SU-DHL-6 (cell line): ENCODE results near the gene GPR132.
A peak's percentile ranks its signal among the peaks of the same experiment; 100 is the strongest.

Experiments
- H2AFZ ChIP-seq: fragments of 200-600 bp; sonication (generic); 2 replicates; pipeline ENCODE4 v1.6.1; 2014; ENCODE audit warnings: low read depth, mild to moderate bottlenecking, moderate library complexity, mixed read lengths, antibody characterized with exemption, low read length; ENCODE audit not compliant: severe bottlenecking
- H3F3A ChIP-seq: fragments of 200-600 bp; shearing (Covaris generic); 2 replicates; pipeline ENCODE4 v1.6.0; 2016; ENCODE audit warnings: antibody characterized with exemption, mild to moderate bottlenecking; ENCODE audit not compliant: insufficient read depth
- H3K27ac ChIP-seq: fragments of 200-600 bp; sonication (generic); 2 replicates; pipeline ENCODE4 v1.5.1; 2016; ENCODE audit warnings: low read depth, mild to moderate bottlenecking, low read length, moderate library complexity, mixed read lengths
- H3K27me3 ChIP-seq: fragments of 200-600 bp; sonication (generic), shearing (Covaris generic); 2 replicates; pipeline ENCODE4 v1.6.0; 2014; ENCODE audit warnings: mild to moderate bottlenecking, low read length
- H3K36me3 ChIP-seq: fragments of 200-600 bp; sonication (generic); 2 replicates; pipeline ENCODE4 v1.6.1; 2014; ENCODE audit warnings: mild to moderate bottlenecking, low read length, mixed read lengths
- H3K4me2 ChIP-seq: fragments of 300-600, 200-600 bp; shearing (Covaris generic), sonication (generic); 2 replicates; pipeline ENCODE4 v1.6.0; 2014; ENCODE audit warnings: low read length, low read depth, mild to moderate bottlenecking; ENCODE audit not compliant: poor library complexity, severe bottlenecking
- H3K4me3 ChIP-seq: fragments of 200-600 bp; sonication (generic); 2 replicates; pipeline ENCODE4 v1.5.1; 2014; ENCODE audit warnings: antibody characterized with exemption, low read length, mild to moderate bottlenecking, mixed read lengths; ENCODE audit not compliant: insufficient read depth, poor library complexity, severe bottlenecking
- H3K79me2 ChIP-seq: fragments of 200-600 bp; sonication (generic); 2 replicates; pipeline ENCODE4 v1.6.1; 2014; ENCODE audit warnings: mild to moderate bottlenecking, low read length, moderate library complexity; ENCODE audit not compliant: insufficient read depth
- H3K9ac ChIP-seq: fragments of 200-600 bp; sonication (generic); 2 replicates; pipeline ENCODE4 v1.7.0; 2014; ENCODE audit warnings: mild to moderate bottlenecking, low read length
- H3K9me2 ChIP-seq: fragments of 200-600 bp; sonication (generic); replicated peaks from 2 replicates; pipeline ENCODE4 v1.6.1; 2014; ENCODE audit warnings: low read length; ENCODE audit not compliant: insufficient read depth
- H3K9me3 ChIP-seq: fragments of 200-600 bp; sonication (generic); 2 replicates; pipeline ENCODE4 v1.6.1; 2014; ENCODE audit warnings: low read length, mixed read lengths; ENCODE audit not compliant: insufficient read depth
- H4K20me1 ChIP-seq: fragments of 200-600 bp; sonication (generic); 2 replicates; pipeline ENCODE4 v1.6.1; 2014; ENCODE audit warnings: low read depth, mild to moderate bottlenecking, antibody characterized with exemption, low read length, moderate library complexity, mixed read lengths
- CTCF ChIP-seq: fragments of 200-600 bp; sonication (generic); IDR thresholded peaks from one replicate; pipeline ENCODE4 v1.5.1; 2017; ENCODE audit warnings: antibody characterized with exemption, mild to moderate bottlenecking, low read length, moderate library complexity; ENCODE audit not compliant: insufficient read depth, poor library complexity, severe bottlenecking
- EZH2phosphoT487 ChIP-seq: fragments of 200-600 bp; sonication (generic), shearing (Covaris generic); conservative IDR thresholded peaks from 2 replicates; pipeline ENCODE4 v1.6.1; 2018; ENCODE audit warnings: mild to moderate bottlenecking, antibody characterized with exemption, low read length, moderate library complexity, mixed read lengths

GPR132 gene

DNA sequence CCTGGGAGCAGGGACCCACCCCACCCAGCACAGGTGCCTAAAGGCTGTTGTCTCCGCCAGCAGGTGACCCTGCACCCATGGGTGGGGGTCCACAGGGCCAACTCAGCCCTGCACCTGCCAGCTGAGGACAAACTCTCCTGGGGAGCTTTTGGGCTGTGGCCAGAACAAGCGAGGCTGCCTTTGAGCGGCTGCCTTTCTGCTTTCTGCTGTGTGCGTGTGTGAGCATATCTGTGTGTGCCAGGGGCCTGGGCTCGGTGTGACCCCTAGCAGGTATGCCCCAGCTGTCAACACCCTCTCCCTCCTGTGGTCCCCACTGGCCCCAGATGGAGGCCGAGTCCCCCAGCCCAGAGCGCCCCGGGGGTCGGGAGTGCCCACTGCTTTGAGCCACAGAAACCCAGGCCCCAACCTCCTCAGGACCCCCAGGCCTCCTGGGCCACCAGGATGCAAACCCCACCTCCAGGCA lies 25.9 kb upstream of the GPR132 start:
- Histone ChIP-seq H4K20me1 (no peaks in the 10 kb centered on the region), H3K9ac (no peak overlapping the region), H3K9me3 (no peaks in the 10 kb centered on the region), H3K79me2 (no peaks in the 10 kb centered on the region), H3K36me3 (no peaks in the 10 kb centered on the region), H3K4me3 (no peak overlapping the region), H3K9me2 (no peaks in the 10 kb centered on the region), H2AFZ (no peak overlapping the region), H3K4me2 (no peak overlapping the region), H3K27me3 (no peaks in the 10 kb centered on the region), H3K27ac (no peak overlapping the region), H3F3A (no peaks in the 10 kb centered on the region)
- TF ChIP-seq EZH2phosphoT487 (no peak), CTCF (no peak)

GRCh38 chr14:105090493-105091053 lies 25.3 kb upstream of the GPR132 start:
- Histone ChIP-seq H2AFZ (no peak overlapping the region), H3K9ac (no peak overlapping the region), H3K27ac (no peak overlapping the region), H3K79me2 (no peaks in the 10 kb centered on the region), H3K36me3 (no peaks in the 10 kb centered on the region), H3K27me3 (no peaks in the 10 kb centered on the region), H3K4me3 (no peak overlapping the region), H4K20me1 (no peaks in the 10 kb centered on the region), H3F3A (no peaks in the 10 kb centered on the region), H3K4me2 (no peak overlapping the region), H3K9me3 (no peaks in the 10 kb centered on the region), H3K9me2 (no peaks in the 10 kb centered on the region)
- TF ChIP-seq EZH2phosphoT487: no peak
- peak; percentile 94 for TF ChIP-seq CTCF

- H3K4me3 ChIP-seq: no peak overlapping the region
- no peak overlapping the region for H3K4me2 ChIP-seq
These were observed 24.7 kb upstream of the GPR132 start for GRCh38 chr14:105089746-105090492.

More at GRCh38 chr14:105089746-105090492, 24.7 kb upstream of the GPR132 start:
- no peak overlapping the region for H3K27ac ChIP-seq
- no peaks in the 10 kb centered on the region for H3K36me3 ChIP-seq
- no peaks in the 10 kb centered on the region for H3F3A ChIP-seq
- H3K9ac ChIP-seq: no peak overlapping the region
- H3K27me3 ChIP-seq: no peaks in the 10 kb centered on the region
- H4K20me1 ChIP-seq: no peaks in the 10 kb centered on the region
- TF ChIP-seq CTCF (no peak), EZH2phosphoT487 (no peak)
- H2AFZ ChIP-seq: no peak overlapping the region
- no peaks in the 10 kb centered on the region for H3K79me2 ChIP-seq
- H3K9me3 ChIP-seq: no peaks in the 10 kb centered on the region
- no peaks in the 10 kb centered on the region for H3K9me2 ChIP-seq
